ENCODE measurements around the gene CCDC92. TPM values are rescaled to one million over a fixed set of nuclear protein-coding genes. Genes with fewer than 3 reads are reported as not detected.

The CCDC92 gene
- polyA plus RNA-seq, 3 donors = 4.4 to 11.6 (median 5.5) TPM

DNA sequence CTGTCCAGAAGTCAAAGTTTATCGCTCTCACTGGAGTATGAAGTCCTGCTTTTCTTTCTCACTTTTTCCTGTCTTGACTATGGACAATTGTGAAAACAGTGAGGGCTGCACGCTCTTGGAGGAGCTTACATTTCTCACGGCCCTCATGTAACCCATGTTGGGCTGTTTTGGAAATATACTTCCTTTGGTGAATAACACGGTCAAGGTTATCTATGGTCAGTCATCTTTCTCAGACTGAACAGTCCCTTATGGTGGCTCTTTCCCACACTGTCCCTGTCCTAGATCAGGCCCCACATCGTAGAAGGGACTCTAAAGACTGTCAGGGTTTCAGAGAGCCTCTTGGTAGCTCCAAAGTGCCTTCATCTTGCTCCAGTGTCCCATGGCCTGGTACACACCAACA is 7.2 kb downstream of the CCDC92 start:
- Histone ChIP-seq H3K4me2 (replicated peaks; ENCODE audit: extremely low read depth, low read length, poor library complexity, severe bottlenecking) (no peak overlapping the region), H3K4me1 (ENCODE audit: control insufficient read depth in 1 of 2, insufficient read depth in 2 of 2, low read length in 2 of 2) (no peaks in the 10 kb centered on the region), H3K9me3 (replicated peaks in 1 of 2; ENCODE audit: control insufficient read depth in 1 of 2, insufficient read depth in 1 of 2, low read length in 2 of 2) (no peaks in the 10 kb centered on the region), H4K20me1 (ENCODE audit: insufficient read depth, low read length) (no peaks in the 10 kb centered on the region), H3K36me3 (replicated peaks in 1 of 2; ENCODE audit: control insufficient read depth in 1 of 2, insufficient read depth in 2 of 2, low read length in 2 of 2) (no peaks in the 10 kb centered on the region), H2AFZ (ENCODE audit: insufficient read depth, low read depth, low read length, poor library complexity, severe bottlenecking) (no peak overlapping the region), H3K27me3 (ENCODE audit: control insufficient read depth in 2 of 2, insufficient read depth in 2 of 2, low read length in 2 of 2) (no peaks in the 10 kb centered on the region), H3K9ac (ENCODE audit: insufficient read depth, low read length, poor library complexity, severe bottlenecking) (no peak overlapping the region), H3K79me2 (ENCODE audit: insufficient read depth, low read length) (no peaks in the 10 kb centered on the region), H3K4me3 (replicated peaks in 1 of 3; ENCODE audit: low read depth in 2 of 3, low read length in 3 of 3) (no peak overlapping the region), H3K27ac (ENCODE audit: low read depth in 1 of 2, low read length in 2 of 2) (no peak overlapping the region)
- Mint-ChIP-seq H3K4me3 (no peak overlapping the region), H3K9me3 (peaks cover 0 to 1% (median 0%) of the 10 kb centered on the region in 7 donors), H3K36me3 (peaks cover 0 to 3% of the 10 kb centered on the region in 2 donors), H3K4me1 (no peaks in the 10 kb centered on the region), H3K27ac (peak overlapping the region in 1 of 7 donors; percentile 24), H3K27me3 (ENCODE audit: low read depth in 3 of 3) (peaks cover 0 to 2% (median 0%) of the 10 kb centered on the region in 3 donors)
- intact Hi-C loops (cut with micrococcal nuclease) = no loop called here
- TF ChIP-seq, protein P1, sequence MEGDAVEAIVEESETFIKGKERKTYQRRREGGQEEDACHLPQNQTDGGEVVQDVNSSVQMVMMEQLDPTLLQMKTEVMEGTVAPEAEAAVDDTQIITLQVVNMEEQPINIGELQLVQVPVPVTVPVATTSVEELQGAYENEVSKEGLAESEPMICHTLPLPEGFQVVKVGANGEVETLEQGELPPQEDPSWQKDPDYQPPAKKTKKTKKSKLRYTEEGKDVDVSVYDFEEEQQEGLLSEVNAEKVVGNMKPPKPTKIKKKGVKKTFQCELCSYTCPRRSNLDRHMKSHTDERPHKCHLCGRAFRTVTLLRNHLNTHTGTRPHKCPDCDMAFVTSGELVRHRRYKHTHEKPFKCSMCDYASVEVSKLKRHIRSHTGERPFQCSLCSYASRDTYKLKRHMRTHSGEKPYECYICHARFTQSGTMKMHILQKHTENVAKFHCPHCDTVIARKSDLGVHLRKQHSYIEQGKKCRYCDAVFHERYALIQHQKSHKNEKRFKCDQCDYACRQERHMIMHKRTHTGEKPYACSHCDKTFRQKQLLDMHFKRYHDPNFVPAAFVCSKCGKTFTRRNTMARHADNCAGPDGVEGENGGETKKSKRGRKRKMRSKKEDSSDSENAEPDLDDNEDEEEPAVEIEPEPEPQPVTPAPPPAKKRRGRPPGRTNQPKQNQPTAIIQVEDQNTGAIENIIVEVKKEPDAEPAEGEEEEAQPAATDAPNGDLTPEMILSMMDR (IDR thresholded peaks at IDR 0.05) = no peak
- 59% methylated on average over 3 of the region's 5 CpGs for WGBS (ENCODE audit: insufficient coverage)
- DNase-seq = no peak

DNA sequence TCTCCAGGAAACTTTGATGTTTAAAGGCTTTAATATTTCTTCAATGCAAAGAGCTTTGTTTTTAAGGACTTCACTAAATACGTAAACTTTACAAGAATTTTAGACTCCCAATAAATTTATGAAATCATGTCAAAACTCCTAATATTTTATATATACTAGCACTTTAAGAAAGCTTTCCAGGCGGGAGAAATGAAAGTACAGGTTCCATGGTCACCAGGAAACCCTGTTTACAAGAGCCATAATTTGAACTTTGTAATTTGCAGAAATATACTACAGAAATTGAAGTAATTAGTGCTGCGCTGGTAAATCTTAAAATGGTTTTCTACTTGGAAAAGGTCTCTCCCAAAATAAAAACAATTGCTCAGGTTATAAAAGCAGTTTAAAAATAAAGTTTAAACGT is 8.8 kb downstream of the CCDC92 start:
- TF ChIP-seq, protein P1 (IDR thresholded peaks at IDR 0.05) = no peak
- Histone ChIP-seq H4K20me1 (ENCODE audit: insufficient read depth, low read length) (no peaks in the 10 kb centered on the region), H2AFZ (ENCODE audit: insufficient read depth, low read depth, low read length, poor library complexity, severe bottlenecking) (no peak overlapping the region), H3K4me2 (replicated peaks; ENCODE audit: extremely low read depth, low read length, poor library complexity, severe bottlenecking) (no peak overlapping the region), H3K27ac (ENCODE audit: low read depth in 1 of 2, low read length in 2 of 2) (no peak overlapping the region), H3K79me2 (ENCODE audit: insufficient read depth, low read length) (no peaks in the 10 kb centered on the region), H3K27me3 (ENCODE audit: control insufficient read depth in 2 of 2, insufficient read depth in 2 of 2, low read length in 2 of 2) (no peaks in the 10 kb centered on the region), H3K4me1 (ENCODE audit: control insufficient read depth in 1 of 2, insufficient read depth in 2 of 2, low read length in 2 of 2) (no peaks in the 10 kb centered on the region), H3K36me3 (replicated peaks in 1 of 2; ENCODE audit: control insufficient read depth in 1 of 2, insufficient read depth in 2 of 2, low read length in 2 of 2) (no peaks in the 10 kb centered on the region), H3K9ac (ENCODE audit: insufficient read depth, low read length, poor library complexity, severe bottlenecking) (no peak overlapping the region), H3K4me3 (replicated peaks in 1 of 3; ENCODE audit: low read depth in 2 of 3, low read length in 3 of 3) (no peak overlapping the region), H3K9me3 (replicated peaks in 1 of 2; ENCODE audit: control insufficient read depth in 1 of 2, insufficient read depth in 1 of 2, low read length in 2 of 2) (no peaks in the 10 kb centered on the region)
- WGBS (ENCODE audit: insufficient coverage) = no CpG with 5 or more reads among the region's 4 CpGs
- intact Hi-C loops (cut with micrococcal nuclease) = no loop called here
- DNase-seq = no peak
- peaks cover 0 to 3% of the 10 kb centered on the region in 2 donors for H3K36me3 Mint-ChIP-seq
- no peak overlapping the region for H3K27ac Mint-ChIP-seq
- H3K4me1 Mint-ChIP-seq = no peaks in the 10 kb centered on the region
- no peak overlapping the region for H3K4me3 Mint-ChIP-seq
- no peaks in the 10 kb centered on the region for H3K9me3 Mint-ChIP-seq
- no peaks in the 10 kb centered on the region for H3K27me3 Mint-ChIP-seq (ENCODE audit: low read depth in 3 of 3)

All from CD14-positive monocyte (primary cell).